ENCODE measurements around the gene GOLGA6A.
"Not testable (repeated sequence)": the region's sequence is repeated elsewhere in the genome, so short reads cannot be mapped to it uniquely, and the experiment has no call there.

The GOLGA6A gene

GRCh38 chr15:74094567-74094966 is 12.2 kb upstream of the GOLGA6A start:
- not testable (repeated sequence) for H3K27me3 ChIP-seq (ENCODE audit: control insufficient read depth, insufficient read depth, low read length); H3K36me3 ChIP-seq (ENCODE audit: control insufficient read depth, insufficient read depth, low read length); H3K9ac ChIP-seq (ENCODE audit: low read depth, low read length)

GRCh38 chr15:74075781-74076180 is 6.6 kb downstream of the GOLGA6A start:
- not testable (repeated sequence) for H3K9ac ChIP-seq (ENCODE audit: low read depth, low read length); H3K27me3 ChIP-seq (ENCODE audit: control insufficient read depth, insufficient read depth, low read length); H3K4me1 ChIP-seq (ENCODE audit: control insufficient read depth, insufficient read depth, low read length); H3K9me3 ChIP-seq (ENCODE audit: control insufficient read depth, insufficient read depth, low read length); H3K4me3 ChIP-seq (ENCODE audit: low read depth, low read length); H3K36me3 ChIP-seq (ENCODE audit: control insufficient read depth, insufficient read depth, low read length)

More at GRCh38 chr15:74094567-74094966, 12.2 kb upstream of the GOLGA6A start:
- H3K4me1 ChIP-seq (ENCODE audit: control insufficient read depth, insufficient read depth, low read length); H3K4me3 ChIP-seq (ENCODE audit: low read depth, low read length); H3K9me3 ChIP-seq (ENCODE audit: control insufficient read depth, insufficient read depth, low read length): not testable (repeated sequence)

GRCh38 chr15:74072614-74073337 is 9.6 kb downstream of the GOLGA6A start:
- H3K4me3 ChIP-seq (ENCODE audit: low read depth, low read length); H3K9ac ChIP-seq (ENCODE audit: low read depth, low read length); H3K9me3 ChIP-seq (ENCODE audit: control insufficient read depth, insufficient read depth, low read length); H3K27me3 ChIP-seq (ENCODE audit: control insufficient read depth, insufficient read depth, low read length); H3K4me1 ChIP-seq (ENCODE audit: control insufficient read depth, insufficient read depth, low read length); H3K36me3 ChIP-seq (ENCODE audit: control insufficient read depth, insufficient read depth, low read length): not testable (repeated sequence)

GRCh38 chr15:74072132-74072531 is 10.2 kb downstream of the GOLGA6A start:
- not testable (repeated sequence) for H3K9me3 ChIP-seq (ENCODE audit: control insufficient read depth, insufficient read depth, low read length); H3K4me1 ChIP-seq (ENCODE audit: control insufficient read depth, insufficient read depth, low read length); H3K9ac ChIP-seq (ENCODE audit: low read depth, low read length); H3K36me3 ChIP-seq (ENCODE audit: control insufficient read depth, insufficient read depth, low read length); H3K4me3 ChIP-seq (ENCODE audit: low read depth, low read length); H3K27me3 ChIP-seq (ENCODE audit: control insufficient read depth, insufficient read depth, low read length)

- H3K9me3 ChIP-seq (ENCODE audit: control insufficient read depth, insufficient read depth, low read length); H3K36me3 ChIP-seq (ENCODE audit: control insufficient read depth, insufficient read depth, low read length); H3K9ac ChIP-seq (ENCODE audit: low read depth, low read length); H3K27me3 ChIP-seq (ENCODE audit: control insufficient read depth, insufficient read depth, low read length); H3K4me1 ChIP-seq (ENCODE audit: control insufficient read depth, insufficient read depth, low read length); H3K4me3 ChIP-seq (ENCODE audit: low read depth, low read length): not testable (repeated sequence)
These were observed 10.7 kb downstream of the GOLGA6A start for GRCh38 chr15:74071645-74072044.

- not testable (repeated sequence) for H3K36me3 ChIP-seq (ENCODE audit: control insufficient read depth, insufficient read depth, low read length); H3K9ac ChIP-seq (ENCODE audit: low read depth, low read length); H3K9me3 ChIP-seq (ENCODE audit: control insufficient read depth, insufficient read depth, low read length); H3K27me3 ChIP-seq (ENCODE audit: control insufficient read depth, insufficient read depth, low read length); H3K4me1 ChIP-seq (ENCODE audit: control insufficient read depth, insufficient read depth, low read length); H3K4me3 ChIP-seq (ENCODE audit: low read depth, low read length)
These were observed 16.5 kb downstream of the GOLGA6A start for GRCh38 chr15:74065684-74066411.

- H3K4me3 ChIP-seq (ENCODE audit: low read depth, low read length); H3K4me1 ChIP-seq (ENCODE audit: control insufficient read depth, insufficient read depth, low read length); H3K36me3 ChIP-seq (ENCODE audit: control insufficient read depth, insufficient read depth, low read length); H3K27me3 ChIP-seq (ENCODE audit: control insufficient read depth, insufficient read depth, low read length); H3K9ac ChIP-seq (ENCODE audit: low read depth, low read length); H3K9me3 ChIP-seq (ENCODE audit: control insufficient read depth, insufficient read depth, low read length): not testable (repeated sequence)
These were observed 17.5 kb downstream of the GOLGA6A start for GRCh38 chr15:74064822-74065221.

- H3K36me3 ChIP-seq (ENCODE audit: control insufficient read depth, insufficient read depth, low read length); H3K9me3 ChIP-seq (ENCODE audit: control insufficient read depth, insufficient read depth, low read length): not testable (repeated sequence)
These were observed 18.2 kb downstream of the GOLGA6A start for GRCh38 chr15:74064183-74064582.

GRCh38 chr15:74063425-74064146 is 18.8 kb downstream of the GOLGA6A start:
- H3K36me3 ChIP-seq (ENCODE audit: control insufficient read depth, insufficient read depth, low read length); H3K27me3 ChIP-seq (ENCODE audit: control insufficient read depth, insufficient read depth, low read length); H3K4me1 ChIP-seq (ENCODE audit: control insufficient read depth, insufficient read depth, low read length); H3K9ac ChIP-seq (ENCODE audit: low read depth, low read length); H3K9me3 ChIP-seq (ENCODE audit: control insufficient read depth, insufficient read depth, low read length); H3K4me3 ChIP-seq (ENCODE audit: low read depth, low read length): not testable (repeated sequence)

More at GRCh38 chr15:74064183-74064582, 18.2 kb downstream of the GOLGA6A start:
- not testable (repeated sequence) for H3K4me1 ChIP-seq (ENCODE audit: control insufficient read depth, insufficient read depth, low read length); H3K27me3 ChIP-seq (ENCODE audit: control insufficient read depth, insufficient read depth, low read length); H3K4me3 ChIP-seq (ENCODE audit: low read depth, low read length); H3K9ac ChIP-seq (ENCODE audit: low read depth, low read length)

GRCh38 chr15:74062671-74063070 is 19.7 kb downstream of the GOLGA6A start:
- no peak overlapping the region for H3K9ac ChIP-seq (ENCODE audit: low read depth, low read length)
- H3K4me3 ChIP-seq (ENCODE audit: low read depth, low read length) = no peak overlapping the region
- H3K9me3 ChIP-seq (ENCODE audit: control insufficient read depth, insufficient read depth, low read length) = no peaks in the 10 kb centered on the region
- no peaks in the 10 kb centered on the region for H3K4me1 ChIP-seq (ENCODE audit: control insufficient read depth, insufficient read depth, low read length)
- H3K36me3 ChIP-seq (ENCODE audit: control insufficient read depth, insufficient read depth, low read length) = no peaks in the 10 kb centered on the region
- H3K27me3 ChIP-seq (ENCODE audit: control insufficient read depth, insufficient read depth, low read length) = no peaks in the 10 kb centered on the region

GRCh38 chr15:74062236-74062635 is 20.1 kb downstream of the GOLGA6A start:
- no peaks in the 10 kb centered on the region for H3K36me3 ChIP-seq (ENCODE audit: control insufficient read depth, insufficient read depth, low read length)
- H3K9me3 ChIP-seq (ENCODE audit: control insufficient read depth, insufficient read depth, low read length) = no peaks in the 10 kb centered on the region
- H3K9ac ChIP-seq (ENCODE audit: low read depth, low read length) = no peak overlapping the region
- H3K4me1 ChIP-seq (ENCODE audit: control insufficient read depth, insufficient read depth, low read length) = no peaks in the 10 kb centered on the region
- H3K4me3 ChIP-seq (ENCODE audit: low read depth, low read length) = no peak overlapping the region
- no peaks in the 10 kb centered on the region for H3K27me3 ChIP-seq (ENCODE audit: control insufficient read depth, insufficient read depth, low read length)

GRCh38 chr15:74060251-74060650 is 22.1 kb downstream of the GOLGA6A start:
- Histone ChIP-seq H3K9me3 (ENCODE audit: control insufficient read depth, insufficient read depth, low read length) (no peaks in the 10 kb centered on the region), H3K4me3 (ENCODE audit: low read depth, low read length) (no peak overlapping the region), H3K36me3 (ENCODE audit: control insufficient read depth, insufficient read depth, low read length) (no peaks in the 10 kb centered on the region), H3K9ac (ENCODE audit: low read depth, low read length) (no peak overlapping the region), H3K4me1 (ENCODE audit: control insufficient read depth, insufficient read depth, low read length) (no peaks in the 10 kb centered on the region), H3K27me3 (ENCODE audit: control insufficient read depth, insufficient read depth, low read length) (peaks cover under 1% of the 10 kb centered on the region)
